K562 (cell line): ENCODE results near the gene NSF.

Experiments used
- ARID1B ChIP-seq: fragments of 450-650 bp; IDR thresholded peaks from 2 replicates; pipeline ENCODE4 v1.6.1; 2016; ENCODE audit warnings: antibody characterized with exemption, mild to moderate bottlenecking, inconsistent platforms
- HOXB6 ChIP-seq: fragments of 250-450 bp; sonication (Bioruptor Pico); IDR thresholded peaks from 2 replicates; pipeline ENCODE4 v1.5.1; 2022; ENCODE audit warnings: mild to moderate bottlenecking, borderline replicate concordance
- ZNF274 ChIP-seq: IDR thresholded peaks from 2 replicates; pipeline ENCODE4 v1.6.1; 2011; ENCODE audit warnings: low read depth, mild to moderate bottlenecking, low read length, moderate library complexity, borderline replicate concordance
- TF ChIP-seq, protein P1 (sequence below): sonication (generic); formaldehyde crosslinking; IDR thresholded peaks from 2 replicates; pipeline ENCODE4 v1.8.1; 2023; ENCODE audit warnings: mild to moderate bottlenecking, missing genetic modification reagents

DNA sequence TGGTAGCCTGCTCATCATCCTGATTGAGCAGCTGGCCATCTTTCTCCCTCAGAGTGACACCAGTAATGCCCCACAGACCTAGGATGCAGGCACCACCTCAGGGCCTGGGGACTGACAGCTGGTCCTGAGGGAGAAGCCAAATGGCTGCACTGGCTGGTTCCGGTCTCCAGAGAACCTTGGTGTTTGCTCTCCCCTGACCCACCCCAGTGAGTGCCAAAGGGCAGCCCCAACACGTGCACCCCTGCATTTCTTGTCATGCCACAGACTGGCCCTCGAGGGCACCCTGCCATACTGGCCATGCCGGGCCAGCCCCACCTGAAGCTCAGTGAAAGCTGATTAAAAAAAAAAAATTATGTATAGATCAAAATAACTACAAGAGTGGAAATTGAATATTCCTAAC lies 127.5 kb downstream of the NSF start:
- no peak for TF ChIP-seq ARID1B
- TF ChIP-seq ZNF274 = no peak
- TF ChIP-seq, protein P1, sequence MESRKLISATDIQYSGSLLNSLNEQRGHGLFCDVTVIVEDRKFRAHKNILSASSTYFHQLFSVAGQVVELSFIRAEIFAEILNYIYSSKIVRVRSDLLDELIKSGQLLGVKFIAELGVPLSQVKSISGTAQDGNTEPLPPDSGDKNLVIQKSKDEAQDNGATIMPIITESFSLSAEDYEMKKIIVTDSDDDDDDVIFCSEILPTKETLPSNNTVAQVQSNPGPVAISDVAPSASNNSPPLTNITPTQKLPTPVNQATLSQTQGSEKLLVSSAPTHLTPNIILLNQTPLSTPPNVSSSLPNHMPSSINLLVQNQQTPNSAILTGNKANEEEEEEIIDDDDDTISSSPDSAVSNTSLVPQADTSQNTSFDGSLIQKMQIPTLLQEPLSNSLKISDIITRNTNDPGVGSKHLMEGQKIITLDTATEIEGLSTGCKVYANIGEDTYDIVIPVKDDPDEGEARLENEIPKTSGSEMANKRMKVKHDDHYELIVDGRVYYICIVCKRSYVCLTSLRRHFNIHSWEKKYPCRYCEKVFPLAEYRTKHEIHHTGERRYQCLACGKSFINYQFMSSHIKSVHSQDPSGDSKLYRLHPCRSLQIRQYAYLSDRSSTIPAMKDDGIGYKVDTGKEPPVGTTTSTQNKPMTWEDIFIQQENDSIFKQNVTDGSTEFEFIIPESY (CRISPR knock-in tag) = no peak
- TF ChIP-seq HOXB6 = no peak
